GM18861 (cell line): Measurements from ENCODE around the gene P2RX7.
"Not testable (repeated sequence)": the region's sequence is repeated elsewhere in the genome, so short reads cannot be mapped to it uniquely, and the experiment has no call there.

ENCODE experiments used
- ATAC-seq: cut with Tn5 transposase; IDR thresholded peaks from one replicate; pipeline ENCODE4 v1.9.1; 2021; ENCODE audit not compliant: unreplicated experiment

The P2RX7 gene

GRCh38 chr12:121133838-121134237, 1.2 kb downstream of the P2RX7 start:
- ATAC-seq = no peak

GRCh38 chr12:121135320-121135719, 2.6 kb downstream of the P2RX7 start:
- ATAC-seq = no peak

- ATAC-seq = no peak
These were observed 4.8 kb downstream of the P2RX7 start for GRCh38 chr12:121137512-121137911.

DNA sequence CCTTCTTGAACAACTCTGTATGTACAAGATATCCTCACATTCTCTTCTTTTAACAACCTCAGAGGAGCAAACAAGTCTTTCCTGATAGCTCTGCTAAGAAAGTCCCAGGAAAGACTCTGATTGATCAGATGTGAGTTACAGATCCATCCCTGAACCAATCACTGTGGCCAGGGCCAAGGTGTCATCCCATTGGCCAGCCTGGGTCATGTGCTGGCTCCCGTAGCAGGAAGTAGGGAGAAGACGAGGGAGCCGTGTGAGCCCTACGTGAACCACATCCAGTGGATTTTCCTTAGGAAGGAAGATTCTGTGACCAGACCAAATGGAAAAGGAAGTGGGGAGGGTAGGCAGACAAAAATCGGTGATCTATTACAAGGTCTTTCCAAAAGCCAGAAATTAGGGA, 5.6 kb downstream of the P2RX7 start:
- ATAC-seq = no peak

GRCh38 chr12:121139286-121139685, 6.6 kb downstream of the P2RX7 start:
- no peak for ATAC-seq

DNA sequence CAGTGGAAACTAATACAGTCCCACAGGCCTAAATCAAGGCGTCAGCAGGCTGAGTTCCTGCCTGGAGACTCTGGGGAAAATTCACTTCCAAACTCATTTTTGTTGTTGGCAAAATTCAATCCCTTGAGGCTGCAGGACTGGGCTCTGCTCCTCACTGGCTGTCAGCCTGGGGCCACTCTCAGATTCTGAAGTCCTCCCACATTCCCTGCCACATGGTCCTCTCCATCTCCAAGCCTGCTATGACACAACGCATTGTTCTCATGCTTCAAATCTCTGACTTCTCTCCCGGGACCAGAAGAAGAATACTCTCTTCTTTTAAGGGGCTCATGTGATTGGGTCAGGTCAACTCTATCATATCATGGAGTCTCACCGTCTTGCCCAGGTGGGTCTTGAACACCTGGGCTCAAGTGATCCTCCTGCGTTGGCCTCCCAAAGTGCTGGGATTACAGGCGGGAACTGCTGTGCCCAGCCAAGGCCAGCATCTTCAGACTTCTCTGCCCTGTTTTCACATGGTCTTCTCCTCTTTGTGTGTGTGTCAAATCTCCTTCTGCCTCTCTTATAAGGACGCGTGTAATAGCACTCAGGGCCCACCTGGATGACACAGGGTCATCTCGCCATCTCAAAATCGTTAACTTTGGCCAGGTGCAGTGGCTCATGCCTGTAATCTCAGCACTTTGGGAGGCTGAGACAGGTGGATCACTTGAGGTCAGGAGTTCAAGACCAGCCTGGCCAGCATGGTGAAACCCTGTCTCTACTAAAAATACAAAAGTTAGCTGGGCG, 9.7 kb downstream of the P2RX7 start:
- no peak for ATAC-seq

DNA sequence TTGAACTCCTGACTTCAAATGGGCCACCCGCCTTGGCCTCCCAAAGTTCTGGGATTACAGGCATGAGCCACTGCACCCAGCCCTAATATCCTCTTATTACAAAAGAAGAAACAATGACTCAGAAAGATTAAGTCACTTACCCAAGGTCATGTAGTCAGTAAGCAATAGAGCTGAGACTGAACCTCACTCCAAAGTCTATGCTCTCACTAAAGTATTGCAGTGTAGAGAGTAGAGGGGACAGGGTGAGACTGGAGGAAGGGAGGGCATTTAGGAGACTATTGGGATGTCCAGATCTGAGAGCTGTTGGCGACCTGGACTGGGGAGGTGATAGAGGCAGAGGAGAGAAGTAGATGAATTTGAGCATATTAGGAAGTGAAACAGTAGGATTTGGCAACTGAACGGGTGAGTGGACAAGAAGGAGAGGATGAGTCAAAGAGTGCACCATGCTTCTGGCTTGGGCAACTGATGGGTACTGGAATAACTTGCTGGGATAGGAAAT, 11.8 kb downstream of the P2RX7 start:
- no peak for ATAC-seq

DNA sequence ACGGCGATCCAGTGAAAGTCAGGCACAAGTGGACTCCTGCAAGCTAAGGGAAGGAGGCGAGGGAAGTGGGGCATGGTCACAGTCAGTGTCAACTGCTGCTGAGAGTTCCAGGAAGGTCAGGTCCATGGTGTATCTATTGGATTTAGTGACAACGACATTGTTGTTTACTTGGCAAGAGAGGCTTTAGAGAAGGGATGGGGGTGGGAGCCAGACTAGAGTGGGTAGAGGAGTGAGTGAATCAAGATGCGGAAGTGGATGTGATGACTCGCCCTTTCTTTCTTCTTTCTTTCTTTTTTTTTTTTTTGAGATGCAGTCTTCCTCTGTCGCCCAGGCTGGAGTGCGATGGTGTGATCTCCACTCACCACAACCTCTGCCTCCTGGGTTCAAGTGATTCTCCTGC, 12.5 kb downstream of the P2RX7 start:
- no peak for ATAC-seq

GRCh38 chr12:121149289-121149688, 16.6 kb downstream of the P2RX7 start:
- ATAC-seq = not testable (repeated sequence)

GRCh38 chr12:121154793-121155375, 22.2 kb downstream of the P2RX7 start:
- ATAC-seq = no peak

DNA sequence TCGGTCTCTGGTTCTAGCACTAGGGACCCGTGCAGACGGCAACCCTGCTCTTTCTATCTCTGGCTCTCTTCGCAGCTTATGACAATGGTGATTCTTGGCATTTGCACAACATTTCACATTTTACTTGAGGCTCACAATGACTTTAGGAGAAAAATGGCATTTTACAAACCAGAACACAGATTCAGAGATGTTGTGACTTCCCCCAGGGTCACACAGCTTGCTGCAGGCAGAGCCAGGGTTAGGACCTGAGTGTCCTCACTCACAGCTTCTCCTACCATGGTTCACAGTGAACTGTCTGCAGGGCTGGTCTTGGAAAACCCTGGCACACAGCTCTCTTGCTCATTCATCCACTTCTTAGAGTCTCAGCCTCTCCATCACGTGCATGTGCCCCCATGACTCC, 23.7 kb downstream of the P2RX7 start:
- ATAC-seq = no peak

- ATAC-seq = no peak
These were observed 25.4 kb downstream of the P2RX7 start for GRCh38 chr12:121158085-121158484.

- not testable (repeated sequence) for ATAC-seq
These were observed 26.2 kb downstream of the P2RX7 start for GRCh38 chr12:121158728-121159351.

- ATAC-seq = no peak
These were observed 27.0 kb downstream of the P2RX7 start for GRCh38 chr12:121159467-121160307.

- ATAC-seq = no peak
These were observed 29.7 kb downstream of the P2RX7 start for GRCh38 chr12:121162384-121162783.

- ATAC-seq = no peak
These were observed 30.3 kb downstream of the P2RX7 start for GRCh38 chr12:121162985-121163384.

DNA sequence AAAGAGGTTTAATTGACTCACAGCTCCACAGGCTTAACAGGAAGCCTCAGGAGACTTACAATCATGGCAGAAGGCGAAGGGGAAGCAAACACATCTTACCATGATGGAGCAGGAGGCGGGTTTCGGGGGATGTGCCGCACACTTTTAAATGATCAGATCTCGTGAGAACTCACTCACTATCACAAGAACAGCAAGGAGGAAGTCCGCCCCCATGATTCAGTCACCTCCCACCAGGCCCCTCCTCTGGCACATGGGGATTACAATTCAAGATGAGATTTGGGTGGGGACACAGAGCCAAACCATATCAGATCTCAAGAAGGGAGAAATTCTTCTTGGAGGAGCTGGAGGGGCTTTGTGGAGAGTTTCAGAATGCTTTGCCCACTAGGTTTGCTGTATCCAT, 32.2 kb downstream of the P2RX7 start:
- not testable (repeated sequence) for ATAC-seq

DNA sequence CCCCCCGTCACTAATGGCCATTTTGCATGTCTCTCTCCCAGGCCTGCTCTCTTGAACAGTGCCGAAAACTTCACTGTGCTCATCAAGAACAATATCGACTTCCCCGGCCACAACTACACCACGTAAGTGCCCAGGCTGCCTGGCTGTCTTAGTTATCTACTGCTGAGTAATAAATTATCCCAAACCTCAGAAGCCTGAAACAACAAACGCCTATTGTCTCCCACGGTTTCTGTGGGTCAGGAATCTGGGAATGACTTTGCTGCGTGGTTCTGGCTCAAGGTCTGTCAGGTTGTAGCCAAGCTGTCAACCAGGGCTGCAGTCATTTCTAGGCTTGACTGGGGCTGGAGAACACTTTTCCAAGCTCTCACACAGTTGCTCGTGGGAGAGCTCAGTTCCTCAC, 32.6 kb downstream of the P2RX7 start:
- no peak for ATAC-seq

DNA sequence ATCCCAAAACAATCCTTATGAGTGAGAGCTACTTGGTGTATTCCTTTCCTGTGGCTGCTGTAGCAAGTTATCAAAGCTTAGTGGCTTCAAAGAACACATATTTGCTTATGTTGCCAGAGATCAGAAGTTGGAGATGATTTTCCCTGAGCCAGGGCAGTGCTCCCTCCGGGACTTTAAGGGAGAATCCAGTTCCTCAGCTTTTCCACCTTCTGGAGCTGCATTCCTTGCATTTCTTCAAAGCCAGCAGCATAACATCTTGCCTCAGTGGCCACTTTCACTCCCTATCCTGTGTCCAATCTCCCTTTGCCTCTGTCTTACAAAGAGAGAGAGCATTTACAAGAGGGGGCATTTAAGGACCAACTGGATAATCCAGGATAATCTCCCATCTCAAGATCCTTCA, 33.7 kb downstream of the P2RX7 start:
- ATAC-seq = no peak

- no peak for ATAC-seq
These were observed 34.6 kb downstream of the P2RX7 start for GRCh38 chr12:121167232-121167820.

- no peak for ATAC-seq
These were observed 35.3 kb downstream of the P2RX7 start for GRCh38 chr12:121167951-121168350.
